NB4 (cell line): Measurements from ENCODE around the gene NME2.

Experiments used
- DNase-seq: peaks from one replicate; pipeline ENCODE4 v3.0.0; 2010; ENCODE audit warnings: low read depth
- H3K4me3 ChIP-seq: one replicate; pipeline ENCODE4 v1.5.1; 2011; ENCODE audit warnings: mild to moderate bottlenecking, low read depth, low read length, moderate library complexity
- CTCF ChIP-seq: IDR thresholded peaks from one replicate; pipeline ENCODE4 v1.5.1; 2012; ENCODE audit warnings: low read depth, low read length
- MYC ChIP-seq: IDR thresholded peaks from 2 replicates; pipeline ENCODE4 v1.6.1; 2011; ENCODE audit warnings: low read depth, low read length
- POLR2A ChIP-seq: IDR thresholded peaks from 2 replicates; pipeline ENCODE4 v1.6.1; 2011; ENCODE audit warnings: mild to moderate bottlenecking; ENCODE audit not compliant: insufficient read length; ENCODE audit errors: extremely low read depth
- TF ChIP-seq, protein P1 (sequence below): IDR thresholded peaks from 2 replicates; pipeline ENCODE4 v1.6.1; 2011; ENCODE audit warnings: low read depth, low read length

The NME2 gene

GRCh38 chr17:51188271-51188833 is 22.1 kb downstream of the NME2 start:
- H3K4me3 ChIP-seq: no peak overlapping the region
- DNase-seq: no peak
- TF ChIP-seq, protein P1, sequence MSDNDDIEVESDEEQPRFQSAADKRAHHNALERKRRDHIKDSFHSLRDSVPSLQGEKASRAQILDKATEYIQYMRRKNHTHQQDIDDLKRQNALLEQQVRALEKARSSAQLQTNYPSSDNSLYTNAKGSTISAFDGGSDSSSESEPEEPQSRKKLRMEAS: no peak
- no peak for TF ChIP-seq CTCF
- no peak for TF ChIP-seq POLR2A

DNA sequence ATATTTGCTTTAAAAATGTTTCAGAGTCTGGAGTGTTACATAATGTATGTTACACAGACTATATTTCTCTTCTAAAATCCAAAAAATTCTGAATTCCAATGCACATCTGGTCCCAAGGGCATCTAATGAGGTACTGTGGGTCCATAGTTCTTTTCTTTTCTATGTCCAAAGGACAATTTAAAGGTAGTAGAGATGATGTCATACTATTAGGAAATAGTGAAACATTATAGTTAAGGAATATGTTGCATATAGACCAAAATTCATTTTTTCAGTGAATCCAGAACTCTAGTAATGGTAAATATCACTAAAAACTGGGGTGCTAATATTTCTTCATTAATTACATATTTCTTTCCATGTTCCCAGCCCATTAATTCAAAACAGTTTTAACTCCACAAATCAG is 23.0 kb downstream of the NME2 start:
- no peak for DNase-seq
- TF ChIP-seq MYC (no peak), CTCF (no peak), POLR2A (no peak)
- TF ChIP-seq, protein P1: no peak

DNA sequence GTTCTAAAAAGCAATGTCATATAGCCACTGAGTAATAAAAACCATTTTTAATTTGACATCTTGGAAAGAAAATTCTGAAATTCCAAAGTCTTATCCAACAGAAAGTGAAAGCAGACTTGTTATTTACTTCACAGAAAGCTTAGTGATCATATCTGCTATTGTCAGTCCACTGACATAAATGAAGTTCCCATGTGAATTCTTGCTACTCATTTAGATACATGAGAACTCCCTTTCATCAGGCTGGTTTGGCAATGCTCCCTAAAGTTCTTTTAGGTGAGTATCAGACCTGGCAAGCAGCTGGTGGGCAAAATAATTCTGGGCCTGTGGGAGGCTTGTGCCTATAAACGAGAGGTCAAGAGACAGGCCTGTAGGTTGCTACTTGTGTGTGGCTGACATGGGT is 23.4 kb downstream of the NME2 start:
- H3K4me3 ChIP-seq: no peak overlapping the region
- DNase-seq: no peak
- TF ChIP-seq POLR2A (no peak), MYC (no peak), CTCF (no peak)
- TF ChIP-seq, protein P1: no peak

More for the DNA sequence above, 23.0 kb downstream of the NME2 start:
- no peak overlapping the region for H3K4me3 ChIP-seq

DNA sequence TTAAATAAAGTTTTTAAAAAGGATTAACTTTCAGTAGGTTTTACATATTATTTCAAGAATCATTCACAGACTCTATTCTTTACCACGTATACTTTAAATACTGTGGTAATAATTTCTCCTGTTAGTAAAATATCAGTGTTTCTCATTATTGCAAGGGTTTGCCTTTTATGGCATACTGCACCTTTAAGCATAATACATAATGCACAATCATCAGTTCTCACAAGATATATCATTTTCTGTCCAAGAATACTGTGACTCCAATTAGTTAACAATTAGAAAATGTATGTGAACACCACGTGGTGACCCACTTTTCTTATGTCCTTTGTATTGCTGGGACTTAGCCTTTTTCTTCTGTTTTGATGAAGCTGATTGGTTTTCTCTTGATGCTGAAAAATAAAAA is 25.7 kb downstream of the NME2 start:
- TF ChIP-seq CTCF: no peak
- TF ChIP-seq MYC: no peak
- TF ChIP-seq POLR2A: no peak
- TF ChIP-seq, protein P1: no peak
- DNase-seq: no peak
- no peak overlapping the region for H3K4me3 ChIP-seq

- DNase-seq: no peak
- TF ChIP-seq POLR2A (no peak), MYC (no peak), CTCF (no peak)
- TF ChIP-seq, protein P1: no peak
- H3K4me3 ChIP-seq: no peak overlapping the region
These were observed 31.5 kb downstream of the NME2 start for GRCh38 chr17:51197754-51198153.

- no peak overlapping the region for H3K4me3 ChIP-seq
- no peak for DNase-seq
- TF ChIP-seq MYC (no peak), POLR2A (no peak), CTCF (no peak)
- TF ChIP-seq, protein P1: no peak
These were observed 34.1 kb downstream of the NME2 start for GRCh38 chr17:51200295-51200694.
